Ectodermal cell (in vitro differentiated cells): ENCODE measurements around the gene SKIL.
"Not testable (repeated sequence)": the region's sequence is repeated elsewhere in the genome, so short reads cannot be mapped to it uniquely, and the experiment has no call there.

Experiments
- H3K27ac ChIP-seq: 2 replicates; pipeline ENCODE4 v1.7.0; 2013; ENCODE audit warnings: mild to moderate bottlenecking, low read depth, low read length; ENCODE audit not compliant: insufficient read depth, poor library complexity, severe bottlenecking
- H3K27me3 ChIP-seq: 2 replicates; pipeline ENCODE4 v1.7.0; 2013; ENCODE audit warnings: mild to moderate bottlenecking, low read length; ENCODE audit not compliant: insufficient read depth, control insufficient read depth, poor library complexity, severe bottlenecking
- H3K36me3 ChIP-seq: one replicate; pipeline ENCODE4 v1.7.0; 2013; ENCODE audit warnings: low read length; ENCODE audit not compliant: control insufficient read depth, insufficient read depth
- H3K4me1 ChIP-seq: one replicate; pipeline ENCODE4 v1.7.0; 2013; ENCODE audit warnings: low read length; ENCODE audit not compliant: control insufficient read depth, insufficient read depth
- H3K4me3 ChIP-seq: 2 replicates; pipeline ENCODE4 v1.7.0; 2013; ENCODE audit warnings: low read depth, low read length, control low read depth; ENCODE audit not compliant: insufficient read depth
- H3K9me3 ChIP-seq: 2 replicates; pipeline ENCODE4 v1.7.0; 2013; ENCODE audit warnings: mild to moderate bottlenecking, low read length, moderate library complexity; ENCODE audit not compliant: control insufficient read depth
- WGBS, 2 experiments: methylation state at CpG; one replicate each; pipeline ENCODE4 v1.1.7; 2013; ENCODE audit warnings: missing lambda C conversion rate in 2 of 2; 5-methylcytosine and 5-hydroxymethylcytosine counted together

The SKIL gene

DNA sequence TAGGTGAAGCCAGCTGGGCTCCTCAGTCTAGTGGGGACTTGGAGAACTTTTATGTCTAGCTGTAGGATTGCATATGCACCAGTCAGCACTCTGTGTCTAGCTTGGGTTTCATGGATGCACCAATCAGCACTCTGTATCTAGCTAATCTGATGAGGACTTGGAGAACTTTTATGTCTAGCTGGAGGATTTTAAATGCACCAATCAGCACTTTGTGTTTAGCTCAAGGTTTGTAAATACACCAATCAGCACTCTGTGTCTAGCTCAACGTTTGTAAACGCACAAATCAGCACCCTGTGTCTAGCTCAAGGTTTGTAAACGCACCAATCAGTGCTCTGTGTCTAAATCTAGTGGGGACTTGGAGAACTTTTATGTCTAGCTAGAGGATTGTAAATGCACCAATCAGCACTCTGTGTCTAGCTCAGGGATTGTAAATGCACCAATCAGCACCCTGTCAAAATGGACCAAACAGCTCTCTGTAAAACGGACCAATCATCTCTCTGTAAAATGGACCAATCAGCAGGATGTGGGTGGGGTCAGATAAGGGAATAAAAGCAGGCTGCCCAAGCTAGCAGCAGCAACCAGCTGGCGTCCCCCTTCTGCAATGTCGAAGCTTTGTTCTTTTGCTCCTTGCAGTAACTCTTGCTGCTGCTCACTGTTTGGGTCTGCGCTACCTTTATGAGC, 29.5 kb upstream of the SKIL start:
- H3K4me1 ChIP-seq, H3K36me3 ChIP-seq, H3K27ac ChIP-seq, H3K4me3 ChIP-seq, H3K27me3 ChIP-seq, H3K9me3 ChIP-seq: not testable (repeated sequence)
- WGBS, 2 experiments = 82 to 84% methylated on average over 7 of the region's 7 CpGs

DNA sequence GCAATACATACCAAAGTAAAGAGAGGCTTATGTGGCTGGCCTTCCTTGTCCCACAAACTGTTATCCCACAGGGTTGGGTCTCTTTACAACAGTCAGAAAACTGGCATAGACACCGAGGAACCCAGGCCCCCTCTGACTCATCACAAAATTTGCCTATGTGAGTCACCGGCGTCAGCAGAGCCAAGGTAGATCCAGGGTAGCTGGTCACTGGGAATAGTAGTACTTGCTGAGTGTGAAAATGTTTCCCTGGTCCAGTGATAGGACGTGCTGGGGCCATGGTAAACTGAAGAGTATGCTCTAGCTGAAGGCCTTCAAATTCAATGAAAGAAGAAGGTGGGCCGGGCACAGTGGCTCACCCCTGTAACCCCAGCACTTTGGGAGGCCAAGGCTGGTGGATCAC, 27.1 kb upstream of the SKIL start:
- no peaks in the 10 kb centered on the region for H3K9me3 ChIP-seq
- H3K4me3 ChIP-seq = no peak overlapping the region
- WGBS, 2 experiments = 86 to 89% methylated on average over 5 of the region's 5 CpGs
- H3K27me3 ChIP-seq = no peaks in the 10 kb centered on the region
- H3K4me1 ChIP-seq = no peaks in the 10 kb centered on the region
- H3K27ac ChIP-seq = no peak overlapping the region
- H3K36me3 ChIP-seq = no peaks in the 10 kb centered on the region

DNA sequence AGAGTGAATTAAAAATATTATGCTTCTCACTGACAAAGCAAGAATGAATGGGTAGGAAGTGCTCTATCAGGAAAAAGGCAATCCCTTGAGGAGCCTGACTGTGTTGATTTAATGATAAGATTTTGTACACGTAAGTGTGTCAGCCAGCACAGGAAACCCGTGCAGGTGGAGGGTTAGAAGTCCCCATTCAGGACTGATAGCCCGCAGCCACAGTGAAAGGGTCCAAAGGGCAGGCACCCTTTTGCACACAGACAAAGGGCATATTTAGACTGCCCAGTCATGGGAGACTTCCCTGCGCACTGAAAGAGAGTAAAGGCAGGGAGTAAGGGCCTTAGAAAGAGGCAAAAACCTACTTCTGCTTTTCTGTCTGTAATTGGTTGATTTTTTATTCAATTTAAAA, 26.4 kb upstream of the SKIL start:
- H3K4me1 ChIP-seq = no peaks in the 10 kb centered on the region
- no peak overlapping the region for H3K27ac ChIP-seq
- no peaks in the 10 kb centered on the region for H3K27me3 ChIP-seq
- no peak overlapping the region for H3K4me3 ChIP-seq
- WGBS, 2 experiments = 92 to 95% methylated on average over 4 of the region's 4 CpGs
- no peaks in the 10 kb centered on the region for H3K9me3 ChIP-seq
- no peaks in the 10 kb centered on the region for H3K36me3 ChIP-seq

DNA sequence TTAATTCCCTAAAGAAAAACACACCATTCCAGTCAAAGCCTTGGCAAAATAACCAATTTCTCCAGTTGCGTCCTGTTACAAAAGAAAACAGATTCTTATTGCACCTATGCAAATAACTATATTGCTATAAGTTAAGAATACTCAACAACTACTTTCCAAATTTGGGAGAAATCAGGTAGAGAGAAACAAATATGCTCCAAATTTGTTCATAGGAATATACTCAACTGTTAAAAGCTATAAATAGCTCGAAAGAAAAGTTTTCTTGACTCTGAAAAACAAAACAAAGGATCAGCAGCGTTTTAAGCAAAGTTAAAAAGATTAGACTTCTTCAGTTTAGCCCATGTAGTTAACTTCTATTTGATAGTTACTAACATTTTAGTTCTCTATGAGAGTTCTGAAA, 20.1 kb upstream of the SKIL start:
- 91 to 96% methylated on average over 3 of the region's 3 CpGs for WGBS, 2 experiments
- H3K4me3 ChIP-seq = no peak overlapping the region
- H3K27me3 ChIP-seq = no peaks in the 10 kb centered on the region

DNA sequence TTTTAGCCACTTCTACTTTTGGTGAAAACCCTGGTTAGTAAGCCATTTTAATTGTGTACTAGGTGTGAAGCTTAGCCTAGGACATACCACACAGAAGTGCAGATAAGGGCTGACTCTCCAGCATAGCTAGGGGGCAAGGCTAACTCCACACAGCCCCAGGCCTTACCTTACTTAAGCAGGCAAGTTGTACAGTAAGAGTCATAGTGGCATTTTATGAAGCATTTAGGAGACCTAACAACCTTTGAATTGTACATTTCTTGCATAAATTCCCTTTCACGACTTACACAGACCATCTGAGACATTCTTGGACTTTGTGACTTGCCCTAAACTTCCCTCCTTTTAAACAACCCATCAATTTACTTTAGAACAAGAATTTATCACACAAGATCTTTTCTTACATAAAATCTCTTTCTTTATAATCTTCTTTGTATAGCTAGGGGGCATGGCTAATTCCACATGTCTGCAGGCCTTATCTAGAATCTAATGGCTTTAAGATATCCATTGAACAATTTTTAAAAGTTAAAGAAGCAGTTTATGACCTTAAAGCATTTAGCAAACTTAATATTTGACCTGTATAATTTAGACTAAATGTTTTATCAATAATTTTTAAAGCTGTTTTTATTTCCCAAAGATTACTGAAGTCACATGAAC, 18.7 kb upstream of the SKIL start:
- Histone ChIP-seq H3K27me3 (no peaks in the 10 kb centered on the region), H3K9me3 (peaks cover 3% of the 10 kb centered on the region), H3K36me3 (no peaks in the 10 kb centered on the region), H3K4me3 (no peak overlapping the region), H3K4me1 (no peaks in the 10 kb centered on the region), H3K27ac (no peak overlapping the region)
- WGBS, 2 experiments = 84 to 89% methylated on average over 1 of the region's 1 CpG

More for the DNA sequence above, 20.1 kb upstream of the SKIL start:
- H3K4me1 ChIP-seq = no peaks in the 10 kb centered on the region
- H3K9me3 ChIP-seq = peaks cover 3% of the 10 kb centered on the region
- no peaks in the 10 kb centered on the region for H3K36me3 ChIP-seq
- H3K27ac ChIP-seq = no peak overlapping the region

DNA sequence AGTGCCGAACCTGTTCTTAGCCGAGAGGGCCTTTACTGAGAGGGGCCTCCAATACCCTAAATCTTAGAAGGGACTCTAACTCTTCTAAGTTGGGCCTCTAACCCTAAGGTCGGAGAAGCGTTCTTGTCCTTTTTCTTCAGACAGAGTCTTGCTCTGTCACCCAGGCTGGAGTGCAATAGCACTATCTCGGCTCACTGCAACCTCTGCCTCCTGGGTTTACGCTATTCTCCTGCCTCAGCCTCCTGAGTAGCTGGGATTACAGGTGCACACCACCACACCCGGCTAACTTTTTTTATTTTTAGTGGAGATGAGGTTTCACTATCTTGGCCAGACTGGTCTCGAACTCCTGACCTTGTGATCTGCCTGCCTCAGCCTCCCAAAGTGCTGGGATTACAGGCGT, 15.2 kb upstream of the SKIL start:
- 90 to 91% methylated on average over 9 of the region's 9 CpGs for WGBS, 2 experiments
- not testable (repeated sequence) for H3K27ac ChIP-seq, H3K36me3 ChIP-seq

DNA sequence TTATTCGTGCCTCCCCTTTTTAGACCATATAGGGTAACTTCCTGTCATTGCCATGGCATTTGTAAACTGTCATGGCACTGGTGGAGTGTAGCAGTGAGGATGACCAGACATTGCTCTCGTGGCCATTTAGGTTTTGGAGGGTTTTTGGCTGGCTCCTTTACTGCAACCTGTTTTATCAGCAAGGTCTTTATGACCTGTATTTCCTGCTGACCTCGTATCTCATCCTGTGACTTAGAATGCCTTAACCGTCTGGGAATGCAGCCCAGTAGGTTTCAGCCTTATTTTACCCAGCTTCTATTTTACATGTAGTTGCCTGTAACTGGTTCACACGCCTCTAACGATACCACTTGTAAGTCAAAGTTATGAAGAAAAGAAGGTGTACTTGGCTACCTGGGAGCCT, 13.7 kb upstream of the SKIL start:
- H3K36me3 ChIP-seq, H3K4me3 ChIP-seq, H3K27ac ChIP-seq, H3K9me3 ChIP-seq, H3K4me1 ChIP-seq, H3K27me3 ChIP-seq: not testable (repeated sequence)
- WGBS, 2 experiments = 90 to 96% methylated on average over 6 of the region's 6 CpGs

More for the DNA sequence above, 15.2 kb upstream of the SKIL start:
- not testable (repeated sequence) for H3K27me3 ChIP-seq, H3K9me3 ChIP-seq, H3K4me1 ChIP-seq, H3K4me3 ChIP-seq

DNA sequence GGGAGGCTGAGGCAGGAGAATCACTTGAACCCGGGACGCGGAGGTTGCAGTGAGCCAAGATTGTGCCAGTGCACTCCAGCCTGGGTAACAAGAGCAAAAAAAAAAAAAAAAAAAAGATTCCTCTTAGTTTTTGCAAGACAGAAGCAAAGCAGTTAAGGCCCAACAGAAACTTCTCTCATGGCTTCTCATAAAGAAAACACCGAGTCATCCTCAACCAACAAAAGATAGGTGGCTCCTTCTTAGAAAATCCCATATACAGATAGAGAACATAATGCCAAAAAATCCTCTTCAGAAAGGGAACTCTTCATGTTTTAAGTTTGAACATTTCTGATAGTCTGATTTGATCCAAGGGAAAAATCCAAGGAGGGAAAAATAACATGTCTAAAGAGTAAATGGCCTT, 12.5 kb upstream of the SKIL start:
- WGBS, 2 experiments = 94 to 97% methylated on average over 4 of the region's 4 CpGs
- no peak overlapping the region for H3K4me3 ChIP-seq
- H3K27me3 ChIP-seq = no peaks in the 10 kb centered on the region
- H3K27ac ChIP-seq = no peak overlapping the region
- H3K4me1 ChIP-seq = no peaks in the 10 kb centered on the region
- H3K36me3 ChIP-seq = no peaks in the 10 kb centered on the region
- H3K9me3 ChIP-seq = no peaks in the 10 kb centered on the region

DNA sequence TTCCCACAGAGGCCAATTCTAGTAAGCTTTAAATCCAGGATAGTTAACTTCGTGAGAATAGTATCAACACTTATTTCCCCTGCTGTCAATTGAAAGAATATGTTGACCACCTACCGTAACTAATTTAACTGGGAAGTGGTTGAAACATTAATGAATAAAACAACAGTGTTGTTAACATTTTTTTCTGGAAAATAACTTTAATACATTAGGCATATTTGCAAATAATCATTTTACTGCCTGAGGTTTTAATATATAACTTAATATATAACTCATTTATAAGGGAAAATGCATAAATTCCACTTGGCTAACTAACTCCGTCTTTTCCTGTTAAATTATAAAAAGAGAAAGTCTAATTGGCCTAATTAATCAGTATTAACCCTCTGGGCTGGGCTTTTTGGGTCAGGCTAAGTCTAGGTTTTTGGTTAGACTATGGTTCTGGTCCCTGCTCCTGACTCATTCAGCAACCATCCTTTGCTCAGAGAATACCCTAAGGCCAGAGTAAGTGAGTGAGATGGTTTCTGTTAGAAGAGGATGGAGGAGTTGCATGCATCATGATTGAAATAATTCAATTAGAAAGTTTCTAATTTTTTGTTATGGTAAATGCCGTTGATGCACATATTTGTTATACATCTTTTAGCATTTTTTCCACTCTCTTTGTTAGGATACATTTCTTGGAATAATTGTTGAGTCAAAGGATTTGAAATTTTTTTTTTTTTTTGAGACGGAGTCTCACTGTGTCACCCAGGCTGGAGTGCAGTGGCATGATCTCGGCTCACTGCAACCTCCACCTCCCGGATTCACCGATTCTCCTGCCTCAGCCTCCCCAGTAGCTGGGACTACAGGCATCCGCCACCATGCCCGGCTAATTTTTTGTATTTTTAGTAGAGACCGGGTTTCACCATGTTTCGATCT, 10.8 kb upstream of the SKIL start:
- no peaks in the 10 kb centered on the region for H3K9me3 ChIP-seq
- H3K4me1 ChIP-seq = no peaks in the 10 kb centered on the region
- no peaks in the 10 kb centered on the region for H3K27me3 ChIP-seq
- no peak overlapping the region for H3K4me3 ChIP-seq
- WGBS, 2 experiments = 93% methylated on average over 9 to 12 of the region's 12 CpGs
- no peaks in the 10 kb centered on the region for H3K36me3 ChIP-seq
- H3K27ac ChIP-seq = no peak overlapping the region
